ENCODE measurements around the gene ZFPM1.

- TF ChIP-seq YY1 (IDR thresholded peaks at IDR 0.05; ENCODE audit: insufficient read depth, insufficient read length) (no peak), ZNF274 (IDR thresholded peaks at IDR 0.05; ENCODE audit: low read depth, low read length) (no peak), SUZ12 (IDR thresholded peaks at IDR 0.05; ENCODE audit: extremely low read depth, insufficient read depth, insufficient read length) (no peak)
These were observed 75.1 kb downstream of the ZFPM1 start for GRCh38 chr16:88527937-88528743.
